Glomerular visceral epithelial cell (primary cell): Measurements from ENCODE around the gene DPP6.

ENCODE experiments used
- DNase-seq: peaks from one replicate; pipeline ENCODE4 v3.0.0-alpha.2; 2016; ENCODE audit errors: extremely low spot score

The DPP6 gene

DNA sequence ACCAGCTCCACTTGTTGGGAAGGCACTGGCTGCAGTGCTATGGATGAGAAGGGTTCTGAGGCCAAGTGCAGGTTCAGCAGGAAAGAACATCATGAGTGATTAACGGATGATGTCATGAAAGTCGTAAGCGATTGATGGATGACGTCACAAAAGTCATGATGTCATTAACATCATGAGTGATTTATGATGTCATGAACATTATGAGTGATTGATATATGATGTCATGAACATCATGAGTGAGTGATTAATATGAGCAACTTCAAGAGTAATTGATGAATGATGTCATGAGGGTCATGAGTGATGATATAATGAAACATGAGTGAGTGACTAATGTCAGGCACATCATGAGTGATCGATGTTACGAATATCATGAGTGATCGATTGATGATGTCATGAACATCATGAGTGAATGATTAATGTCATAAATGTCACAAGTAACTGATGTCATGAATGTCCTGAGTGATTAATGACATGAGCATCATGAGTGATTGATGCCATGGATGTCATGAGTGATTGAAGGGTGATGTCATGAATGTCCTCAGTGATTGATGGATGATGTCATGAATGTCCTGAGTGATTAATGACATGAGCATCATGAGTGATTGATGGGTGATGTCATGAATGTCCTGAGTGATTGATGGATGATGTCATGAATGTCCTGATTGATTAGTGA, 765.2 kb downstream of the DPP6 start:
- DNase-seq: no peak

DNA sequence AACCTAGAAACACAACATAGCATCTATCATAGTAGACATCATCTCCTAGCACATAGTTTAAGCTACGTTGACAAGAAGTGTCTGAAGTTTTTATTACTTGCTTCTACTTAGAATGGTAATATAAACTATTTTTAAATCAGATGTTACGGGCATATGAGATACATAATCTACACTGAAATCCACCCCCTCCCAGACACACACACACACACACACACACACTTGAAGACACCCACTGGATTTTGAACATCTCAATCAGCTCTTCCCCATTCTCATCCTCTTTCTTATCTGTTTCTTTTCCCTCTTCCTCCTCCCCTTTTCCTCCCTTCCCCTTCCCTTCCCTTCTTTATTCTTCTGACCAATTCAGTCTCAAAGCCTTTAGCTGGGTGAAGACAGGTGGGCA, 774.8 kb downstream of the DPP6 start:
- DNase-seq: no peak

DNA sequence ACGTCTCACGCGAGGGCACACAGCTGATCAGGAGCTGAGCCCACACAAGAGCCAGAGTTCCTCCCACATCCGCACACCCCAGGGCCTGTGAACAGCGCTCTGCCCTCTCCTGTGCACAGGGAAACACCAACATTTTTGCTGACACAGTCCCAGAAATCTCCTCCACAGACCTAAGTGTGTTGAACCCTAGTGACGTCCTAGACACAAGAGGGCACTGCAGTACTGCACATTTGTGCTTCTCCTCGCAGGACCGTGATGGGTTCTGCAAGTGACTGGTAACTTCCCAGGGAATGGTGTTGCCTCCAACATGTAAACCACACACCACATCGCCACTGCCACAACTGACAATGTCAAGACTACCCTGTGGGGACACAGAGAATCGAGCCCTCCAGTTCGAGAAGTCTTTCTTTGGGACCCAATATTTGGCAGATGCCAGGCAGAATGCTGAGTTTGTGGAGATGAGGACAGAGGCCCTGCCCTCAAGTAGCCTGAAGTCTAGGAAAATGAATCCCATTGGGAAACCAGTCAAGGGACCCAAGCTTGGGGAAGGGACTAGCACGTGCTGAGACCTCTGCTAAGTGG, 780.5 kb downstream of the DPP6 start:
- DNase-seq: no peak

DNA sequence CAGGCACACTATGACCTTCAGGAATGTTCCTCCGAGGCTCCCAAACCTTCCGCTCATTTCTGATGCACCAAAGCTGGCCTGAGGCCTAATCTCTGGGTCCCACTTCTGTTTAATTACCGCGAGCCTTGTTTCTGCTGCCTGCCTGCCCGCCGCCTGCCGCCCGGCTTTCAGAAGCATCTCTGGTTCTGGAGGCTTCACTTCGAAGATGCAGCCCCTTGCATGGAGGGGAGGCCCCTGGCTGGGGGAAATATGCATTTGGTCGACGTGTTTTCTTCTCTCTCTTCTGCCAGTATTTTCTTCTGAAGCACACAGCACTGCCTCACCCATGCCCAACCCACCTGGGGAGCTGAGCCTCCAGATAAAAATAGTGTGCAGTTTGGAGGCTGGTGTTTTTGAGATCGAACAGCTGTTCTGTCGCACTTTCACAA, 783.8 kb downstream of the DPP6 start:
- no peak for DNase-seq

DNA sequence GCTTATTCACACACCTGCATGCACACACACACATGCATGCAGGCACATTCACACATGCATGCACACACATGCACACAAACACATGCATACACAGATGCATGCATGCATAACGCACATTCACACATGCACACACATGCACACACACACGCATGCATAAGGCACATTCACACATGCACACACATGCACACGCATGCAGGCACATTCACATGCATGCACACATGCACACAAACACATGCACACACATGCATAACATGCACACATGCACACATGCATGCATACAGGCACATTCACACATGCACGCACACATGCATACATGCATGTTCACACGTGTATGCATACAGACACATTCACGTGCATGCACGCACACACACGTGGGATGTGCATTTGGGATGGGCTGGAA, 784.9 kb downstream of the DPP6 start:
- no peak for DNase-seq

DNA sequence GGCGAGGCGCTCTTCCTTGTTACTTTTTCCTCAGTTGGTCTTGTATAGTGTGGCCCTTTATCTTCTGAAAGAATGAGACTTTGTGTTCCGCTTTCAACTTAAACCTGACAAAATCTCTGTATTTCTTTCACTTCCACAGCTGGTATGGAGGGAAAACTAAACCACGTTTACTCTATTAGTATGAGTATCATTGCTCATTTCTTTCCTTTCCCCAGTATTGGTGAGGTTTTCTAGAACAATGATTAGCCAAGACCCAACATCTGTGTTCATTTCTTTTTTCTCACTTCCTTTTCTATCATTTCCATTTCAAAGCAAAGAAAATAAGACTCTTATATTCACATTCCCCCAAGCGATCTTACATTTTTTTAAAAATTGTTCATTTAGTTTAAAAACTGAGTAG, 785.4 kb downstream of the DPP6 start:
- DNase-seq: no peak

DNA sequence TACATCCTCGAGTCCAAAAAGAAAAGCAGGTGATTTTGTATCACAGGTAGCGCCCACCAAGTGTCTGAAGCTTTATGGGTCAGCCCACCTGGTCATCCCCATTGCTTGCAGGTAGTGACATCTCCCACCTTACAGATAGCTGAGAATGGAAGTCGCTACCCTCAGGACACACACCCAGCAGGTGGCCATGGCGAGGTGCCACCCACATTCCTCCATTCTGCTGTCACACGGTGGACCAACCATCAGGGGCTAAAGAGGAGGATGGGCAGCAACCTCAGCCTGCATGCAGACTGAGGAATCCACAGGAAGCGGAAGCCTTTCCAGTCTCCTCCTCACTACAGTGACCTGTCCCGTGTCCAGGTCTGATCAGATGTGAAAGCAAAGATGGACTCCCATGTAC, 787.9 kb downstream of the DPP6 start:
- DNase-seq: no peak

DNA sequence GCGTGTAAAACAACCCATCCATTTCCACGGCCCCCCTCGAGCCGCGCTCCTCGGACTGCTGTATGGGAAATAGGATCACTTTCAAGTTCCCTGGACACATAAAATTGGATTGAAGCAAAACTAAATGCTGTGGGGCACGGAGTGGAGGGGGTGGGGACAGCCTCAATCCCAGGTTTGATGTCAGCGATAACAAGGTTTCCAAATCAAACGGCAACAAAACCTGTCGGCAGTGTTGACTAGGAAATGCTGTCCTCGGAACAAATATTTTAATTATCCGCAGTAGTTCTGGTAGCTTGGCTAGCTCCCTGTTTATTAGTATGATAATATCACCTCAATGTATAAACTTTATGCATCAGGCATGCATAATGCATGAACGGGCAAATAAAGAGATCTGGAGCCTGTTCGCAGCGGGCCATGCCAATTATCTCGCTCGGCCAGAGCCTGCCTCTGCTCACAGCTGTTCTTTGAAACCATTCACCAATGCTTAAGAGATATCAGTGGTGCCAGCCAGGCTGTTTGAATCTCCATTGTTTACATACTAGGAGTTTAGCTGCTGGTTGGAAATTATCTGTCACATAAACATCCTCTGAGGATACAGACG, 789.6 kb downstream of the DPP6 start:
- DNase-seq: no peak

DNA sequence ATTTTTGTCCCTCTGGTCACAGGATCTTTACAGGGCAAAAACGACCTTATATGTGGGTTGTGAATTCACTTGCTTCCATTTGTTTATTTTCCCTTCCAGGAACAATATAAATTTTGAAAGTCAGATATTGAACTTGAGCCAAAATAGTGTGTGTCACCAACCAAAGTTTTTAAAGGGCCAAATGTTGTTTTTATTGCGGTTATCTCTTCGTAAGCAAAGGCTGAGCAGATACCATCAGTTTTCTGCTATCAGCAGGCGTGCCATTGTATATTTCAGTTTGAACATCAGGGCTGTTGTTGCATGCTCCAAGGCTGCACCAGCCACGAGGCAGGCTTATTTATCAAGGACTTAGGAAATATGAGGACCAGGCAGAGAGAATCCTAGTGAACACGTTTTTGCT, 790.4 kb downstream of the DPP6 start:
- no peak for DNase-seq

DNA sequence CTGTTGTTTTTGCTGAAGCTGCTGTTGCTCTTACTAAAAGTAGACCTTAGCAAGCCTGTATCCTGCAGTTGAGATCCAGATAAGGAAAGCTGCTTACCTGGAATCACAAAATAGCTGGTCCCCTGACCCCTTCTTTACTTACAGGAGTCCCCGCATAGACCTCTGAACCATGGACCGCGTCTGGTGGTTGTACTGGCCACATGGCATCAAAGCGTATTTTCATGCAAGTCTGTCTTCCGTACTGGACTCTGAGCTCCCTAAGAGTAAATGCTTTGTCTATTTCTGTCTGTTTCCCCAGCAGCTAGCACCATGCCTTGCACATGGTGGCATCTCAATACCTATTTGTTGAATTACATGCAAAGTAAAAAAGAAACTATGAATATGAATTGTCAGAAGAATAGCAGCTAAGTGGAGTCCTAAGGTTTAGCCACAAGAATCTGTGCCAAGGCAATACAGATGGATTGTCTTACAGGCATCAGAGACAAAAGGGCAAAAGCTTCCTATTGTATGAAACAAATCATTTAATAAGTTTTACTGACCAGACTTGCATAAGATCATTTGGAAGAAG, 791.6 kb downstream of the DPP6 start:
- no peak for DNase-seq

DNA sequence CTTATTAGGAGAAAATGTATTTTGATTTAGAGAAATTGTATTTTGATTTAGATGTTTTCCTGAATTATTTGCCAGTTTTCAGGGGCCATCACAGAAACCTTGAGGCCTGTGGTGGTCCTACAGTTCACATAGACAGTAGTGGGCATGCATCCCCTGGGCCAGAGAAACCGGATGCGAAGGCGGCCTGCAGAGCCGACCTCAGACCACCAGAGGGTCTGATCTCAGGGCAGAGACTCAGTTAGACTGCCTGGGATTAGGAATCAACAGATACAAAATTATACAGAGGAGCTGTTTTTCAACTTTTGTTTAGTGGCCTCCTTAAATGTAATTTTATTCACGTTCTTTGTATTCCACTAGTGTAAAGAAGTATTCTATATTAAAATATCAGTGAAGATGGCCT, 792.3 kb downstream of the DPP6 start:
- no peak for DNase-seq

DNA sequence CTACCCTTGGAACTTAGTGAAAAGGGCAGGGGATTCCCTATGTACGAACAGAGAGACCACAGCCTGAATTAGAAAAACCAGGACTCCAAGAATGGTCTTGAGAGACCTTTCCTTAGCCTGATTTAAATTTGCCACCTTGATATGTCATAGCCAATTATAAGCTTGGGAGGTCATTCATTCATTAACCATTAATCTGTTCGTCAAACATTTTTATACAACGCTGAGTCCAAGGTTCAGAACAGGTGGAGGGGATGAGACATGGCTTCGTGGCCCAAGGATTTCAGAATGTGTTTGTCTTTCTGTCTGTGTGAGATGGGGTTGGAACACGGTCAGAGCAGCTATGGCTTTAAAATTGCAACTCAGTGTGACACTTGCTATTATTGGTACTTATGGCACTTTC, 792.8 kb downstream of the DPP6 start:
- no peak for DNase-seq

DNA sequence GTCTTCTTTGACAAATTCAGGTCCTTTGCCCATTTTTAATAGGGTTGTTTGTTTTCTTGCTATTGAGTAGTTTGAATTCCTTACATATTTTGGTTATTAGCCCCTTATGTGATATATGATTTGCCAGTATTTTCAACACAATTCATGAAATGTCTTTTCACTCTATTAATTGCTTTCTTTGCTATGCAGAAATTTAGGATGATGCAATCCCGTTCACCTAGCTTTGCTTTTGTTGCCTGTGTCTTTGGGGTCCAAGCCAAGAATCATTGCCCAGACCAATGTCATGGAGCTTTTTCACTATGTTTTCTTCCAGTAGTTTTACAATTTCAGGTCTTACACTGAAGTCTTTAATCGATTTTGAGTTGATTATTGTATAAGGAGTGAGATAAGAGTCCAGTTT, 796.3 kb downstream of the DPP6 start:
- DNase-seq: no peak

DNA sequence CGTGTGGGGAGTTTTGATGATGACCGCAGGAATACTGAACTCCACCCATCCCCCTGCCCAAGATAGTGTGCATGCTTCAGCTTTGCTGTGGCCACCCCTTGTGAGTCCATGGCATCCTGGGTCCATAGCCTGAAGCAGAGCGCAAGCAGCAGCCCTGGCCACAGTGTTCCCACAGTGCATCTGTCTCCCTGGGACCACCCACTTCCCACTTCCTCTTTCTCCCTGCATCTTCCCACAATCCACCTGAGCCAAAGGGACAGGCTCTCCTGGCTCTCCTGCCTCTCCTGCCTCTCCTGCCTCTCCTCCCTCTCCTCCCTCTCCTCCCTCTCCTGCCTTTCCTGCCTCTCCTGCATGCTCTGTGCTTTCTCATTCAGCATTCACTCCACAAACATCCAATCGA, 800.0 kb downstream of the DPP6 start:
- DNase-seq: no peak

DNA sequence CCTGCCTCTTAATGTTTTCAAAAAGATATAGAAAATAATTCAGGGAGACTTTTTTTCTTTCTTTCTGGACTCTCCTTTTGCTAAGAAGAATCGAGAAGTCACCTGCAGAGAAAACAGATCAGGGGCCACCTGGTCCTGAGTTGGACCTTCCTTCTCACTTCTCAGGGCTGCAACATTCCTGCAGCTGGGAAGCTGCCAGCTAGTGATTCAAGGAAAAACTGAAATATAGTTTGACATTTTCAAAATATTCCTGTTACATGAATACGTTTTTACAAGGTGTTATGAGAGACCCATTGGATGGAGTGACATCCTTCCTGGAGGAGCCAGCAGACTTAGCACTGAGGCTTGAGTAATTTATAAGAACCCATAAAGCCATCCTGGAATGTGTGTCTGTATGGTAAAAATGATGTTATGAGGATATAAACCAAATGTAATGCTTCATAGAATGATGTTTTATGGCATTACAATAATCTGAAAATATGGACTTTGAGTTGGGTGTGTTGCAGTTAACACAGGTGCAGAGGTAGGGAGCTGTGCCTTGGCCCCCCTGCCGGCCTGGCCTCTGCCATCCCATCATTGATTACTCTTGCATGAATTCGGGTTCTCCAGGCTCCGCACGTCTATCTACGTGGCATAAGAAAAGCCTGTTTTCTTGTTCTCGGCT, 801.0 kb downstream of the DPP6 start:
- DNase-seq: no peak

DNA sequence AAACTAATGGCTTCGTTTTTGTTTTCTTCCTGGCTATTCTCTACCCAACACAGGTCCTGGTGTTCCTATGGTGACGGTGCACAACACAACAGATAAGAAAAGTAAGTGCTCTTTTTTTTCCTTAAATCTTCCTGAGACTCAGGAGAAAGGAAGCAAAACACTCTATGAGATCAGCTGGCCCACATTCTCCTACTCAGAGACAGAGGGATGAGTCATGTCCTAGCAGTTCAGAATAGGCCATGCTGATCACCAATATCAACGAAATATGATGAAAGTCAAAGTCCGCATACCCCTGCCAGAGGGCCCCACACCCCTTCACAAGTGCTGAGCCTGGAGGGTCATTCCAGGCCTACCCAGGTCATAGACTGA, 801.5 kb downstream of the DPP6 start:
- no peak for DNase-seq

DNA sequence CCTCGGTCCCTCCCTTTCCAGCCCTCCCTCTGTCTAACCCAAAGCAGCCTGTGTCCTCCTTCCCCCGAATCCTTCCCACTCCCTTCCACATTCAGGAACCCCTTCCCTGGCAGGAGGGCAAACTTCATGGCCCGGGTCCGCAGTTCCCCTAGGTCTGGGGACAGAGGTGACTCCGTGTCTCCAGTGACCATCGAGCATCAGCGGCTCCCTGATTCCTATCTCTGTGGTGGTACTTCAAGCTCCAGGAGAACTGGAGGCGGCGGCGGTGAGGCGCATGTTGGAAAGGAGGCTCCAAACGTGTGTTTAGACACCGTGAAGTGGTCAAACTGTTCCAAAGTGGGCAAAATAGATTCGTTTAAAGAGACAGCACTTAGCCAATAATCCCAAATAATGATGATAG, 802.6 kb downstream of the DPP6 start:
- DNase-seq: no peak

DNA sequence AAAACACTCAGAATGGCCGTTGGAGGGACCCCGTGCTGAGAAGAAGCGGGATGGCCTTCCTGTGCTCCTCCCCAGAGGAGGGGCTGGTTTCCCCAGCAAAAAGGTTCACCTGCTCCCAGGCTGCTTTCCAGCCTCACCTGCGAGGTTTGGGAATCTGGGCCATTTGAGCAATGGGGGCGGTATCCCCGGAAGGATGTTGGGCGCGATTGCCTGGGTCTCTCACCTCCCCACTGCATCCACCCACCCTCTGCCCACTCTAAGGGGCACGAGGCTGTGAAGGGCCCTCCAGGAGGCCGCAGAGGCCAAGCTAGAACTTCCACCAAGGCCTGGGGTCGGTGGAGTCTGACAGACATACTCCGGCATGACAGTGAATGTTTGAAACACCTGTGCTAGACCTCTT, 803.2 kb downstream of the DPP6 start:
- DNase-seq: no peak

DNA sequence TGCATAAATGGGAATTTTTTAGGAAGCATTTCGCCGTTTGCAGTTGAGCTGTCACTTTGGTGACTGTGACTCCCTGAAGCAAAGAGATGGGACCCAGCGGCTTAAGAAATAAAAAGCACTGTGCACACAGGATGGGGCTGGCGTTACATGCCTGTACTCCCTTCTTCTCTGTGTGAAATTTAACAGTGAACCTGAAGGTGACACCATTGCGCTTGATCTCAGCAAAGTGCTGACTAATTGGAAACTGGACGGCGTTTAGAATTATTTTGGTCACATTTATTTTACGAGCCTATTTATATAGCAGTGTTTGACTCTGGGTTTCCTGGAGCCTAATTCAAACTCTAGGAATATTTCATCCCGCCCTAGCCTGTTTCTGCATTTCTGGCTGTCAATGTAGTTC, 804.5 kb downstream of the DPP6 start:
- no peak for DNase-seq

DNA sequence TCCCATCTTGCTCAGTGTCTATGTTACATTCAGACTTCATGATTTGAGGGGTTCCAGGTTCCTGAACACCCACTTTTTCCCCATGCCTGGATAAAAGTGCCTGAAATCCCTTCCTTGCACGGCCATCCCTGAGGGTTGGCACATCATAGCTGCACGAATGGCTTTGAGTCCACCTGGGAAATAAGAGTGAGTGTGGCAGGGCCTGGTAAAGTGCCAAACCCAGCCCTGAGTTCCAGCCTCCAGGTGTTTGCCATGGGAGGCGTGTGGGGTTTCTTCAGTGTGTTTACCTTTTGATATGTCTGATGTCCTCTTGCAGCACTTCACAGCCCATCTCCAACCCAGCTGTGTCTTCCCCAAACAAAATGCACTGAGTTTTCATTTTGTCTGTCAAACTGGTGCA, 805.0 kb downstream of the DPP6 start:
- DNase-seq: no peak

DNA sequence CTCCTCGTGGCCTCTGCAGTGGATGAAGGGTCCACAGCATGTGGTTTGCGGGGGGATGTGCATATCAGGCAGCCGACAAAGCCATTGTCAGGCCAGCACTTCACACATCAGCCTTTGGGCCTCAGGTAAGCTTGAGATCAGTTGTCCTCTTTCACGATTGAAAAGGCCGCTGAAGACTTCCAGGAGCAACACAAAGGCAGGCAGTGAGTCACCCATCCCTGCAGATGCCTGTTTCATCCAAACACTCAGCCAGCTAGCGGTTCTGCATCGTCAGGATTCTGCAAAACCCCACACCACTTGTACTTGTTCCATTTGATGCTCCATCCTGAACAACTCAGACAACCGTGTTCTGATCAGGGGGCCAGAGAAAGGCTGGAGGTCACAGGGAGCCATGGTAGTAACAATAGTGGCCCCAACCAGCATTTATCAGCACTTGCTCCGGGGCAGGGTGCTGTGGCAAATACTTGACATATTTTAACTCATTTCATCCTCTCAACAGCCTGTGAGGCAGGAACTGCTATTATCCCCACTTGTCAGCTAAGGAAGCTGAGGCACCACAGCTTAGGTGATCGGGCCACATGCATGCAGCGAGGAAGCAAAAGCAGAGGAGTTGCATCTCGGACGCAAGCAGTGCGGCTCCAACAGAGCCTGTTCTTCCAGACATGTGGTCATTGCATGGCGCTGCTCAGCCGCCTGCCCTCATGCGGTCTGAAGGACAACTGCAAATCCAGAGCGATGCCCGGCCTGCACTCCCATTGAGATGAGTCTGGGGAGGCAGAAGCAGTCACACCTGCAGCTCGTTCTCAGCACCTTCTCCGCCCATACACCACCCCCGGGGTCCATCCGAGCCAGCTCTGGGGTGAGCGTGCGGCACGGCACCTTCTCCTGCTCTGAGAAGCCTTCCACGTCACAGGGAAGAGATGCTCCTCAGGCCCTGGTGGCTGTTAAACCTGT, 805.8 kb downstream of the DPP6 start:
- DNase-seq: no peak
